ENCODE results near the gene SDE2. TPM values are rescaled to one million over a fixed set of nuclear protein-coding genes. Genes with fewer than 3 reads are reported as not detected.

The SDE2 gene
- polyA plus RNA-seq (2013) = 46.5 TPM

GRCh38 chr1:225999227-225999911 is at the start of gene SDE2:
SDE2 (minus strand) TSS chr1:225999343; CDS start chr1:225999312, 31 bp downstream.
- Histone ChIP-seq H3K27me3 (replicated peaks in 2 of 5; ENCODE audit: control insufficient read depth in 4 of 5, insufficient read depth in 5 of 5, low read length in 4 of 5) (no peaks in the 10 kb centered on the region), H3K36me3 (ENCODE audit: control insufficient read depth in 4 of 4, insufficient read depth in 4 of 4, low read length in 3 of 4) (peaks cover 0 to 11% (median 8%) of the 10 kb centered on the region in 4 experiments), H3K27ac (ENCODE audit: insufficient read depth in 1 of 2, low read depth in 1 of 2, low read length in 2 of 2, poor library complexity in 1 of 2, severe bottlenecking in 2 of 2) (peak within 1 kb of the TSS; percentile 99 to 100), H3K4me3 (ENCODE audit: control insufficient read depth in 1 of 7, extremely low read depth in 1 of 7, insufficient read depth in 4 of 7, low read depth in 2 of 7, low read length in 6 of 7) (peak within 1 kb of the TSS; percentile 76 to 100 (median 97)), H3K9me3 (ENCODE audit: control extremely low read depth in 1 of 5, control insufficient read depth in 4 of 5, insufficient read depth in 2 of 5, low read depth in 1 of 5, low read length in 4 of 5) (no peaks in the 10 kb centered on the region), H3K4me1 (ENCODE audit: control extremely low read depth in 1 of 4, control insufficient read depth in 4 of 4, insufficient read depth in 4 of 4, low read length in 3 of 4) (peaks cover 67 to 84% (median 73%) of the 10 kb centered on the region in 4 experiments)
- WGBS (ENCODE audit: insufficient coverage) = 0% methylated on average over 41 of the region's 53 CpGs
- ChIA-PET POLR2A (interaction anchor here (0.5 to 6.9 kb wide), 13 partner anchors 8 to 532 kb away, joined by 3 to 76 read pairs (median 4); partner anchors contain the start of gene H3-3A), CTCF (interaction anchor here (0.6 to 1.9 kb wide), 12 partner anchors 11 to 70 kb away, joined by 3 to 12 read pairs (median 4); partner anchors contain the start of gene H3-3A)
- DNase-seq = peak; percentile 99 to 100 (median 100)

- no peaks in the 10 kb centered on the region for H3K27me3 ChIP-seq (replicated peaks in 2 of 5; ENCODE audit: control insufficient read depth in 4 of 5, insufficient read depth in 5 of 5, low read length in 4 of 5)
- ChIA-PET CTCF (interaction anchor here (0.6 to 0.8 kb wide), 2 partner anchors 27 to 61 kb away, joined by 3 read pairs; no protein-coding TSS in a partner anchor), POLR2A (interaction anchor here (1.3 kb wide), 1 partner anchor 14 kb away, joined by 3 read pairs; the partner anchor contains the start of gene H3-3A)
- 89% methylated on average over 1 of the region's 1 CpG for WGBS (ENCODE audit: insufficient coverage)
- H3K4me3 ChIP-seq (ENCODE audit: control insufficient read depth in 1 of 7, extremely low read depth in 1 of 7, insufficient read depth in 4 of 7, low read depth in 2 of 7, low read length in 6 of 7) = no peak overlapping the region
- H3K4me1 ChIP-seq (ENCODE audit: control extremely low read depth in 1 of 4, control insufficient read depth in 4 of 4, insufficient read depth in 4 of 4, low read length in 3 of 4) = peaks cover 0 to 8% (median under 1%) of the 10 kb centered on the region in 4 experiments
- no peak overlapping the region for H3K27ac ChIP-seq (ENCODE audit: insufficient read depth in 1 of 2, low read depth in 1 of 2, low read length in 2 of 2, poor library complexity in 1 of 2, severe bottlenecking in 2 of 2)
- DNase-seq = no peak
- H3K9me3 ChIP-seq (ENCODE audit: control extremely low read depth in 1 of 5, control insufficient read depth in 4 of 5, insufficient read depth in 2 of 5, low read depth in 1 of 5, low read length in 4 of 5) = peaks cover 0 to 3% (median 0%) of the 10 kb centered on the region in 5 experiments
- H3K36me3 ChIP-seq (ENCODE audit: control insufficient read depth in 4 of 4, insufficient read depth in 4 of 4, low read length in 3 of 4) = peaks cover 0 to 9% (median 4%) of the 10 kb centered on the region in 4 experiments
Measured at GRCh38 chr1:226048886-226049285, 49.7 kb upstream of the SDE2 start.

GRCh38 chr1:226047495-226047894 is 48.4 kb upstream of the SDE2 start:
- DNase-seq = no peak

GRCh38 chr1:226046240-226046639 is 47.1 kb upstream of the SDE2 start:
- POLR2A ChIA-PET = no interaction called here
- no peaks in the 10 kb centered on the region for H3K27me3 ChIP-seq (replicated peaks in 2 of 5; ENCODE audit: control insufficient read depth in 4 of 5, insufficient read depth in 5 of 5, low read length in 4 of 5)
- H3K4me3 ChIP-seq (ENCODE audit: control insufficient read depth in 1 of 7, extremely low read depth in 1 of 7, insufficient read depth in 4 of 7, low read depth in 2 of 7, low read length in 6 of 7) = no peak overlapping the region
- WGBS (ENCODE audit: insufficient coverage) = 98% methylated on average over 5 of the region's 6 CpGs
- H3K27ac ChIP-seq (ENCODE audit: insufficient read depth in 1 of 2, low read depth in 1 of 2, low read length in 2 of 2, poor library complexity in 1 of 2, severe bottlenecking in 2 of 2) = no peak overlapping the region
- DNase-seq = no peak
- peaks cover 0 to 9% (median 2%) of the 10 kb centered on the region in 4 experiments for H3K36me3 ChIP-seq (ENCODE audit: control insufficient read depth in 4 of 4, insufficient read depth in 4 of 4, low read length in 3 of 4)
- peaks cover 0 to 8% (median 0%) of the 10 kb centered on the region in 4 experiments for H3K4me1 ChIP-seq (ENCODE audit: control extremely low read depth in 1 of 4, control insufficient read depth in 4 of 4, insufficient read depth in 4 of 4, low read length in 3 of 4)
- H3K9me3 ChIP-seq (ENCODE audit: control extremely low read depth in 1 of 5, control insufficient read depth in 4 of 5, insufficient read depth in 2 of 5, low read depth in 1 of 5, low read length in 4 of 5) = peaks cover 0 to 3% (median 0%) of the 10 kb centered on the region in 5 experiments
- CTCF ChIA-PET = interaction anchor here (1.0 kb wide), 1 partner anchor 17 kb away, joined by 3 read pairs; no protein-coding TSS in a partner anchor

More at GRCh38 chr1:226047495-226047894, 48.4 kb upstream of the SDE2 start:
- H3K4me1 ChIP-seq (ENCODE audit: control extremely low read depth in 1 of 4, control insufficient read depth in 4 of 4, insufficient read depth in 4 of 4, low read length in 3 of 4) = peaks cover 0 to 8% (median 0%) of the 10 kb centered on the region in 4 experiments
- no peak overlapping the region for H3K4me3 ChIP-seq (ENCODE audit: control insufficient read depth in 1 of 7, extremely low read depth in 1 of 7, insufficient read depth in 4 of 7, low read depth in 2 of 7, low read length in 6 of 7)
- ChIA-PET POLR2A (interaction anchor here (1.3 kb wide), 1 partner anchor 15 kb away, joined by 3 read pairs; the partner anchor contains the start of gene H3-3A), CTCF (interaction anchor here (1.0 kb wide), 1 partner anchor 23 kb away, joined by 3 read pairs; no protein-coding TSS in a partner anchor)
- H3K27me3 ChIP-seq (replicated peaks in 2 of 5; ENCODE audit: control insufficient read depth in 4 of 5, insufficient read depth in 5 of 5, low read length in 4 of 5) = no peaks in the 10 kb centered on the region
- peaks cover 0 to 3% (median 0%) of the 10 kb centered on the region in 5 experiments for H3K9me3 ChIP-seq (ENCODE audit: control extremely low read depth in 1 of 5, control insufficient read depth in 4 of 5, insufficient read depth in 2 of 5, low read depth in 1 of 5, low read length in 4 of 5)
- H3K27ac ChIP-seq (ENCODE audit: insufficient read depth in 1 of 2, low read depth in 1 of 2, low read length in 2 of 2, poor library complexity in 1 of 2, severe bottlenecking in 2 of 2) = no peak overlapping the region
- H3K36me3 ChIP-seq (ENCODE audit: control insufficient read depth in 4 of 4, insufficient read depth in 4 of 4, low read length in 3 of 4) = peaks cover 0 to 9% (median 3%) of the 10 kb centered on the region in 4 experiments
- WGBS (ENCODE audit: insufficient coverage) = 11% methylated on average over 1 of the region's 1 CpG

GRCh38 chr1:226044514-226045101 is 45.5 kb upstream of the SDE2 start:
- no peaks in the 10 kb centered on the region for H3K27me3 ChIP-seq (replicated peaks in 2 of 5; ENCODE audit: control insufficient read depth in 4 of 5, insufficient read depth in 5 of 5, low read length in 4 of 5)
- H3K36me3 ChIP-seq (ENCODE audit: control insufficient read depth in 4 of 4, insufficient read depth in 4 of 4, low read length in 3 of 4) = peaks cover 0 to 5% (median 1%) of the 10 kb centered on the region in 4 experiments
- H3K27ac ChIP-seq (ENCODE audit: insufficient read depth in 1 of 2, low read depth in 1 of 2, low read length in 2 of 2, poor library complexity in 1 of 2, severe bottlenecking in 2 of 2) = no peak overlapping the region
- no peak overlapping the region for H3K4me3 ChIP-seq (ENCODE audit: control insufficient read depth in 1 of 7, extremely low read depth in 1 of 7, insufficient read depth in 4 of 7, low read depth in 2 of 7, low read length in 6 of 7)
- CTCF ChIA-PET = interaction anchor here (1.0 to 2.5 kb wide), 2 partner anchors 21 to 64 kb away, joined by 3 to 10 read pairs; no protein-coding TSS in a partner anchor
- peaks cover 0 to 3% (median 0%) of the 10 kb centered on the region in 5 experiments for H3K9me3 ChIP-seq (ENCODE audit: control extremely low read depth in 1 of 5, control insufficient read depth in 4 of 5, insufficient read depth in 2 of 5, low read depth in 1 of 5, low read length in 4 of 5)
- POLR2A ChIA-PET = interaction anchor here (0.6 kb wide), 1 partner anchor 63 kb away, joined by 4 read pairs; no protein-coding TSS in a partner anchor
- 100% methylated on average over 2 of the region's 4 CpGs for WGBS (ENCODE audit: insufficient coverage)
- H3K4me1 ChIP-seq (ENCODE audit: control extremely low read depth in 1 of 4, control insufficient read depth in 4 of 4, insufficient read depth in 4 of 4, low read length in 3 of 4) = peaks cover 0 to 8% (median 0%) of the 10 kb centered on the region in 4 experiments
- DNase-seq = no peak

GRCh38 chr1:226041419-226041818 is 42.3 kb upstream of the SDE2 start:
- Histone ChIP-seq H3K27ac (ENCODE audit: insufficient read depth in 1 of 2, low read depth in 1 of 2, low read length in 2 of 2, poor library complexity in 1 of 2, severe bottlenecking in 2 of 2) (no peak overlapping the region), H3K9me3 (ENCODE audit: control extremely low read depth in 1 of 5, control insufficient read depth in 4 of 5, insufficient read depth in 2 of 5, low read depth in 1 of 5, low read length in 4 of 5) (peaks cover 0 to 3% (median 0%) of the 10 kb centered on the region in 5 experiments), H3K27me3 (replicated peaks in 2 of 5; ENCODE audit: control insufficient read depth in 4 of 5, insufficient read depth in 5 of 5, low read length in 4 of 5) (no peaks in the 10 kb centered on the region), H3K4me1 (ENCODE audit: control extremely low read depth in 1 of 4, control insufficient read depth in 4 of 4, insufficient read depth in 4 of 4, low read length in 3 of 4) (peaks cover 0 to under 1% (median 0%) of the 10 kb centered on the region in 4 experiments), H3K4me3 (ENCODE audit: control insufficient read depth in 1 of 7, extremely low read depth in 1 of 7, insufficient read depth in 4 of 7, low read depth in 2 of 7, low read length in 6 of 7) (no peak overlapping the region), H3K36me3 (ENCODE audit: control insufficient read depth in 4 of 4, insufficient read depth in 4 of 4, low read length in 3 of 4) (peaks cover 0 to 5% (median 0%) of the 10 kb centered on the region in 4 experiments)
- WGBS (ENCODE audit: insufficient coverage) = 100% methylated on average over 1 of the region's 1 CpG
- ChIA-PET CTCF (interaction anchor here (1.3 kb wide), 1 partner anchor 9 kb away, joined by 4 read pairs; no protein-coding TSS in a partner anchor), POLR2A (no interaction called here)
- DNase-seq = no peak
